GM18505 (cell line): ENCODE measurements around the gene PBX3.

Experiments
- ATAC-seq: cut with Tn5 transposase; IDR thresholded peaks from one replicate; pipeline ENCODE4 v1.9.1; 2021; ENCODE audit not compliant: unreplicated experiment
- POLR2A ChIP-seq: IDR thresholded peaks from 4 replicates; pipeline ENCODE4 v1.6.1; 2011; ENCODE audit warnings: borderline replicate concordance; ENCODE audit not compliant: insufficient read depth, insufficient read length; ENCODE audit errors: extremely low read depth

PBX3 gene

DNA sequence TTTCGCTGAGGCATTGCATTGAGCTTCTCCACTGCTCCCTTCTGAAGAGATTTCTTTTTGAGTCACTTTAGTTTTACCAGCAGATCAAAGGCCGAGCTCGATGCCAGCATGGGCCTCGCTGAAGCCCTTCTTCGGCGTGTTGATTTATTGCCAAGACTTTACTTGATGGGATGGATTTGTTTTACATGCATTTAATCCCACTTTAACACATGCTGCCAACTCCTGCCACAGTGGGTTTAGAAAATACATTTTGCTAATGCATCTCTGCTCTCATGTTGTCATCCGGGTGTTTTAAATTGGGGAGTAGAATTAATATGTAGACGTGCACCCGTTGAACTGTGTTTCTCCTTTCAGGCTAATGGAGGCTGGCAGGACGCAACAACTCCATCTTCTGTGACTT is 218.3 kb downstream of the PBX3 start:
- no peak for ATAC-seq
- no peak for TF ChIP-seq POLR2A

DNA sequence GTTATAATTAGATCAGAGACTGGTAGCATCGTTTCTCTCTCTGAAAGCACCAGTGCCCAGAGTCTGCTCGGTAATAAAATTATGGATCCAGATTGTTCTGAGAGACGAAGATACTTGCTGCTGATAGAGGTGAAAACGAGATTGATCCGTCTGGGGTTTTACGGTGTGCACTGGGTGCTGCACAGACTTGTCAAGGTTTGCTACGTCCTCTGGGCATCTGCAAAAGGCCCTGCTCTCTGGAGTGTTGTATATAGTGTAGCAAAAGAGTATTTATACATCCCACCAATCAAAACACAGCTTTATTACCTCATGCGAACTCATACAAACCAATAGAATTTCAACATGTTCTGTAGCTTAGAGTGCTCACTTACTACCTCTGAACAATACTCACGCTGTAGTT is 219.3 kb downstream of the PBX3 start:
- TF ChIP-seq POLR2A: no peak
- ATAC-seq: no peak

DNA sequence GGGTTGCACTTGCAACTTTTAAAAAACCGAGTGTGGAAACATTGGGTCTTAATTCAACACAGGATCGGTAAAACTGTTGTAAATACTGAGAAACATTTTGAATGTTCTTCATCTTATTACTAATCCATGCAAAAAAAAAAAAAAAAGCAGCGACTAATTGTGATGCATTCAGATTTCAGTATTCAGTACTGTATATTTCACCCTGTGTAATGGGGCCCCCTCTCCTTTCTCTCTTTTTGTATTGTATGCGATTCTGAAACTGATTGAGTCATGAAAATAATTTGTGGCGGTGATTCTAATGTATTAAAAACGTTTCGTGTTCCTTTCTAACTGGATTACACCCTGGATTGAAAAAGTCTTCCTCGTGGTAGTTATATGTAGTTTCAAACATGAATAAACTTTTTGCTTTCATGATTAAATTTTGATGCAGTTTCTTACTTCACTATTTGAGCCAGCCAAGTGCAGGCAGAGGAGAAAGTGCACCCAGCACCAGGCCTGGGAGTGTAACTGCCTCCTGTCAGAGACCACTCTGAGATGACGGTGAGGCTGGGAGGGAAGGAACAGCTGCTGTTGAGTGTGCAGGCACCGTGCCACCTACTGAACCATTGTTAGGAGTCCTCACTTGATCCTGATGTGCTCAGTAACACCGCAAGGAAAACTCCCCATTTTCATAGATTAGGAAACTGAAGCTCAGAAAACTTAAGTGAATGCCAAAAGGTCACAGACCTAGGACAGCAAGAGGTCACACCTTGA is 220.0 kb downstream of the PBX3 start:
- no peak for TF ChIP-seq POLR2A
- no peak for ATAC-seq

DNA sequence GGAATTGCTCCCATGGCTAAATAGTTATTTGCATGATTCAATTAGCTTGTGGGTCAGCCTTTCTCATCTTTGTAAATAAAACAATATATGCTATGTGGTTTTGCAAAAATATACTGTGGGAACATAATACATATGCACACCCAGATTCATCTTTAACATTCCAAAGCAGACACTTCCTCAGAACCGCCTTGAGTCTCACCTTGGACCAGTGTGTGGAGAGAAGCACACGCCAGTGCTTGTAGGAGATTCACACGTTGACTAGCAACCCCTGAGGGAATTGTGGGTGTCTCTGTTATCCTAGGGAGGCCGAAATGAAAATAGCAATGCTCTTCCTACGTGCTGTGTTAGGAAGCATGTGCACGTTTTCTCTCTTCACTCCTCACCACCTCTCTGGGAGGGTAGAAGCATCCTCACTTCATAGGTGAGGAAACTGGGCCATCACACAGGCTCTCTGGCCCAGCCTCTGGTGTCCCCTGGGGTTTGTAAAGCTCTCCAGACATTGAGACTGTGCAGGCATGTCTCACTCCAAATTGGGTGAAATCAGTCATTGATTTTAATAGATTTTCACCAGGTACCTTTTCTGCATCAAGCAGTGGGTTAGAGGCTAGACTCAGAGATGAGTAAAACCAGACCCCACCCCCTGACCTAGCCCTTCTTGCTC is 221.7 kb downstream of the PBX3 start:
- TF ChIP-seq POLR2A: no peak
- no peak for ATAC-seq

DNA sequence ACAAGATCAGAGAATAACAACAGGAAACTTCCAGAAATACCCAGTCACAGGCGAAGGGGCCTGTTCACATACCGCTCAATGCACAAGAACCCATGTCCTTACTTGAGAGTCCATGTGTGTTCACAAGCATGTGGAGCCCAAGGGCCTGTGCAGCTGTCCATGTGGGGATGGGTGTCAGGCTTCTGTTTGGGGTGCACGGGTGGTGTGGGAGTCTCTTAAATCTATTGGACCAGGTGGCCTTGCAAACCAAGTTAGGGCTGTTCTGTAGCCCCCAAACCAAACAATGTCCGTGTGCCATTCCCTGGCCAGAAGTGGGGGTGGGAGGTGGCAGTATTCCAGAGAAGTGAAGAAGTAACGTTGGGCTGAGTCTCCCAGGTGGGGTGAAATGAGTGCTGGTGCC is 222.3 kb downstream of the PBX3 start:
- ATAC-seq: no peak
- no peak for TF ChIP-seq POLR2A

DNA sequence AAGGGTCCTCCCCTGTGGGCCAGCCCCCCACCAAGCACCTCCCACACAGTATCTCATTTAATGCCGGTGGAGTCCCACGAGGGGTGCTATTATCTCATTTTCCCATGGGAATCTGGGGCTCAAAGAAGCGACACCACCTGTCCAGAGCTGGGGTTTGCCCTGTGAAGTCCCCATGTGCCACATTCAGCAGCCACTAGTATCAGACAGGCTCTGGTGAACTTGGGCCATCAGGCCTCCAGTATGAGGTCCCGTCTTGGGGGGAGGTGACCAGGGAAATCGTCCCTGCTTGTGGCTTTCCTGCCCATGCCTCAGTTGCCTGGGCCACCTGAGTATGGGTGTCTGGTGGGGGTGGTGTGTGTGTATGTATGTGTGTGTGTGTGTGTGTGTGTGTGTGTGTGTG is 222.7 kb downstream of the PBX3 start:
- no peak for ATAC-seq
- no peak for TF ChIP-seq POLR2A

DNA sequence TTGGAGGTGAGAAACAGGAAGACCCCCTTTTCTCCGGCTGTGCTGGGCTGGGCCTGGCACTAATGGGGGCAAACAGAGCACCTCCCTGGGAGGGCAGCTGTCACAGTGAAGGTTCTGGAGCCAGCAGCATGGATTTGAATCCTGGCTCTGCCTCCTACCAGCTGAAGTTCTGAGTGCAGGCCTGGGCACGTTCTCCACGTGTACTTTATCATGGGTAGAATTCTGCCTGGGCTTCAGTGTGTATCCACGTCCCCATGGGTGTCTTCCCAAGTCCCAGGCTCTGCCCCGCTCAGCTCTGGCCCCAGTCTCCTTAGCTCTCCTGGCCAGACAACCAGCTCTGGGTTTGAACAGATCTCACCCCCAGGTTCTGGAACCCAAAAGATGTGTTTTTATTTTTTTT is 223.2 kb downstream of the PBX3 start:
- no peak for ATAC-seq
- TF ChIP-seq POLR2A: no peak

DNA sequence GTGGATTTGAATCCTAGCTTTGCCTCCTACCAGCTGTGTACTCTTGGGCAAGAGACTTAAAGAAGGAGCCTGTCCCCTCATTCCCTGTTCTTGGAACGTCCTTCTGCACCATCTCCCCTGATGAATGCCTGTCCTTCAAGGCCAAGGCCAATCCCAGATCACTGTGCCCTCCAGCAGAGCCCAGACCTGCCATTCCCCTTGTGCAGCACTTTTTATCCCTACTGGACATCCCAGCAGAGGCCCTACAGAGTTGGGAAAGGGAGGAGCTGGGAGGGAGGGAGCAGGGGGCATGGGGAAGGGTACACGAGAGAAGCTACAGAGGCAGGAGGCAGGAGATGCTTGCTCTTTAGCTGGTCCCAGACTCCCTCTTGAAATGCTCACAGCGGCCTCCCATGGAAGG is 223.9 kb downstream of the PBX3 start:
- no peak for TF ChIP-seq POLR2A
- no peak for ATAC-seq

DNA sequence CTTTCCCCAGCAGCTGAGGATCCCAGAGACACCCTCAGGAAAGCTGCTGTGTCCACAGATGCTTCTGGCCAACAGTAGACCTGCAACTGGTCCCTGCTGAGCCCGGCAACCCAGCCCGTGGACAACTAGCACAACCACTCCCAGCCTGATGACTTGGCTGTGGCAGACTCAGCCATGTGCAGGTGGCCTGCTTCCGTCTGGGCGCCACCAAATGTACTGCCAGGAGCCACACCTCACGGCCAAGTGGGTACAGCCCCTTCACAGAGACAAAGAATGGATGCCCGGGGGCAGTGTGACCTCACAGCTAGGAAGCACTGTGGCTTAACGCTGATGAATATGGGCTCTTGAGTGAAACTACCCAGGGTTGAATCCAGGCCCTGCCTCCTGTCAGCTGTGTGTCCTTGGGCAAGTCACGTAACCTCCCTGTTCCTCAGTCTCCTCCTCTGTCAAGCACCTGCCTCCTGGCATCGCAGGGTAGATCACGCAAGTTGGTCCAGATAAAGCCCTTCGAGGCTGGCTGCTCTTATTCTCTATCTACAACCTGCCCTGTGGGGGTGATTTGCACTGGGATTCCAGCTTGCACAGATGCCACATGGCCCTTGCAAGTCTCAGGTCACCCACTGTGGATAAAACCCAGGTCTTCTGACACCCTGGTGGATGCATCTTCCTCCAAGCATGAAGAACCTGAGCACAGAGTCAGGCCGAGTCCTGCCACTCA is 225.0 kb downstream of the PBX3 start:
- TF ChIP-seq POLR2A: no peak
- ATAC-seq: no peak

DNA sequence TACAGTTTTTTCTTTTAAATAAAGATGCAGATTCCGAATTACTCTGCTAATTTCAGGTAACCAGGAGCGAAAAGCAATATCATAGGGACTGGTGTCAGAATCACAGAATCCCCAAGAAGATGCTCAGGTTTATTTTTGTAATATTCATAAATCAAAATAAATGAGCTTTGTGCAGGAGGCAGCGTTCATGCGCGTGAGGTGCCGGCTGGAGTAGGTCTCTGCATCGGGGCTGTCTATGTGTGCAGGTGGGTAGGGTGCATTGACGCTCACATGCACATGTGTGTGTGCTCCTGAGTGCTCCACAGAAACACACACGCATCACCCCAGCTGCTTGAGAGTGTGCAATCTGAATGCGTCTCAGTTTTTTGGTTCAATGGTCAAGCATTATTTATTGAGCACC is 226.4 kb downstream of the PBX3 start:
- no peak for ATAC-seq
- no peak for TF ChIP-seq POLR2A

DNA sequence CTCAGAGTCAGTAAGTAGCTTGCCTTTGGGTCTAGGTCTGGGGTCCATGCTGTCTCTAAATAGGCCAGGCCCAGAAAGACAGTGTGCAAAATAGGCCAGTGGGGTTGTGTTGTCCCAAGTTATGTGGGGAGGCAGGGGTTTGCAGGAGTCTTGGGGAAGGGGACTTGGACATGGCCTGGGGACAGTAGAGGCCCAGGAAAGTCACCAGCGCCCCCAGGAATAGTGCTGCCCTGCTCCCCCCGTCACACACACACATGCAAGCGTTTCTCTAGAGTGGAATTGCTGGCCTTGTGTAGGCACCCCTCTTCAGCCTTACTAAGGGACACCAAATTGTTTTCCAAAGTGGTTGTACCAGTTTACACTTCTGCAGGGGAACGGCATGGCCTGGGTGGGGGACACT is 227.5 kb downstream of the PBX3 start:
- TF ChIP-seq POLR2A: no peak
- no peak for ATAC-seq

DNA sequence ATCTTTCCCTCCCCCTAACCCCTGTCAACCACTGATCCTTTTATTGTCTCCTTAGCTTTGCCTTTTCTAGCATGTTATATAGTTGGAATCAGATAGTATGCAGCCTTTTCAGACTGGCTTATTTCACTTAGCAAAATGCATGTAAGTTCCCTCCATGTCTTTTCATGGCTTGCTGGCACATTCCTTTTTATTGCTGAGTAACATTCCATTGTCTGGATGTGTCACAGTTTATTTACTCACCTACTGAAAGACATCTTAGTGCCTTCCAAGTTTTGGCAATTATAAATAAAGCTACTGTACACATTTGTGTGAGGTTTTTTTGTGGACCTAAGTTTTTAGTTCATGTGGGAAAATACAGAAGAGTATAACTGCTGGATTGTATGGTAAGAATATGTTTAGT is 230.1 kb downstream of the PBX3 start:
- no peak for TF ChIP-seq POLR2A
- no peak for ATAC-seq

DNA sequence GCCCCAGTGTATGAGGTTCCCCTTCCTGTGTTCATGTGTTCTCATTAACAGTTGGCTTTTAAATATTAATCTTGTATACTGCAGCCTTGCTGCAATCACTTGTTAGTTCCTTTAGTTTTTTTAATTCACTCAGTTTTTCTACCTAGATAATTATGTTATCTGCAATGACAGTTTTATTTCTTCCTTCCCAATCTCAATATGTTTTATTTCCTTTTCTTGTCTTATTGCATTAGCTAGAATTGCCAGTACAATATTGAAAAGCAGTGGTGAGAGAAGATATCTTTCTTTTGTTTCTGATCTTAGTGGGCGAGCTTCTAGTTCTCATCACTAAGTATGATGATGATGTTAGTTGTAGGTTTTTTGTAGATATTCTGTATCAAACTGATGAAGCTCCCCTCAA is 232.2 kb downstream of the PBX3 start:
- TF ChIP-seq POLR2A: no peak
- no peak for ATAC-seq

DNA sequence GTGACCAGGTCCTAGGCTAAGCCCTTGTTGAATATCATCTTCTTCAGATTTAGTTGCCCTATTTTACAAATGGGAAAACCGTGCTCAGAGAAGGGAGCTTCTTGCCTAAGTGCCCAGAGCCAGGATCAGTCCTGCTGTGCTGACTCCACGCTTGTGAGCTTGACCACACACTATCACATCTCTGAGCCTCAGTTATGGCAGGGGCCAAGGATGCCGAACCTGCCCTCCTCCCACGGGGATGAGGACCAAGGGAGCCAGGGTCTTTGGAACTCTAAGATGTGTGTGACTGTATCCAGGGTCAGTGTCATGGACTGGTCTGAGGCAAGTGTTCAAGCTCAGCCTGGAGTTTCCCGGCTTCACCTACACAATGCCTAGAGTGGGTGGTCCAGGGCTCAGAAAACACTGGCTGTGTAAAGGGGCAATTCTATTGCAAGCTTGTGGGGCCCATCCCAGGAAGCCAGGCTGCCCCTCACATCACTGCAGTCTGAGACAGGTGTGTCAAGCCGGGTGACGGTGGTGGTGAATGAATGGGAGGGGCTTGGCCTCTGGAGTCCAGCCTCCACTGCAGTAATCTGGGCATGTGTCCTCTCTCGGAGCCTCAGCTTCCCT is 235.7 kb downstream of the PBX3 start:
- no peak for ATAC-seq
- TF ChIP-seq POLR2A: no peak

DNA sequence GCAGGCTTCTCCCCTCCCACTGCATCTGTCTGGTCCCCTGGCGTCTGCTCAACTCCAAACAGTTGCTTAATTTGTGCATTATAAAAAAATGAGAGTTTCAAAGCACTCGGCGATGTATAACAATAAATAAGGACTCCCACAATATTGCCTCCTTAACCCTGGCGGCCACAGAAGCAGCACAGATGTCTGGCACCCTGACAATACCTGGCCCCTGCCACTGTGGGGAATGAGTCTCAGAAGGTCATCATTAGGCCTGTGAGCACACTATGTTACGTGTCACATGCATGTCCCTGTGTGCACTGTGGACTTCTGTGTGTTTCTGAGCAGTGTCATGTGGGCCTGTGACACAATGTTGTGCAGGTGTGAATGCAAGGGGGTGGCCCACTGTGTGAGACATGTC is 236.5 kb downstream of the PBX3 start:
- no peak for TF ChIP-seq POLR2A
- no peak for ATAC-seq

DNA sequence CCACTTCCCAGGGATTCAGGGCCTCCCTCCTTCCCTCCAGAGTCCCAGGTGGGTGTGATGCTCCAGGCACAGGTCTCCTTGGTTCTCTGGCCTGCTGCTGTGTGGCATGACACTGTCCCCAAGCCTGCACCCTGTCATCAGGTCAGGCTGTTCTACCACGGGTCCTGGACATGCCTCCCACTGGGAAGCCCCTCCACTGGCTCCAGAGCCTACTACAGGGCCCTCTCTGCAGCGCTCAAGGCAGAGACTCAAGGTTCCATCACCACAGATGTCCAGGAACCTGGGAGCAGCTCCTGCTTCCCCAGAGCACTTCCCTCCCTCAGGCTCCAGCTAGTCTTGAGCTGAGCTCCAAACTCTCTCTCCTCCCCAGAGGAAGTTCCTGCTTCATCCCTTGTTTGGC is 237.3 kb downstream of the PBX3 start:
- no peak for TF ChIP-seq POLR2A
- ATAC-seq: no peak
